ENCODE data around the gene C2. TPM values are rescaled to one million over a fixed set of nuclear protein-coding genes. Genes with fewer than 3 reads are reported as not detected.

C2 gene
- total RNA-seq, 1 experiment from 2014 or later, result 0.66 TPM

- no peak overlapping the region for H4K5ac ChIP-seq (ENCODE audit: insufficient read length, low read depth, low read length)
- no peak overlapping the region for H3K56ac ChIP-seq (ENCODE audit: insufficient read length, low read depth, low read length)
- no peaks in the 10 kb centered on the region for H3K4me1 ChIP-seq (ENCODE audit: insufficient read depth, low read length)
- H3K23ac ChIP-seq (ENCODE audit: insufficient read length, low read depth, low read length), result no peak overlapping the region
- peak overlapping the region in 1 of 3 experiments; percentile 68; a peak in 2 of 7 replicates for H3K27ac Mint-ChIP-seq
- H2BK20ac ChIP-seq (ENCODE audit: low read depth, low read length, poor library complexity, severe bottlenecking), result no peak overlapping the region
- no peak overlapping the region for H4K91ac ChIP-seq (ENCODE audit: insufficient read length, low read depth, low read length)
- no peaks in the 10 kb centered on the region for H4K20me1 ChIP-seq (ENCODE audit: control insufficient read depth, insufficient read depth, insufficient read length)
- no peaks in the 10 kb centered on the region for H3K79me1 ChIP-seq (ENCODE audit: insufficient read depth, low read depth, low read length, poor library complexity, severe bottlenecking)
- peaks cover 29 to 37% (median 36%) of the 10 kb centered on the region in 3 experiments; a peak in 6 of 7 replicates for H3K36me3 Mint-ChIP-seq (ENCODE audit: insufficient read depth in 1 of 3, low read depth in 3 of 3)
- H3K27me3 ChIP-seq (ENCODE audit: insufficient read depth, low read length), result no peaks in the 10 kb centered on the region
- H3K9ac ChIP-seq (ENCODE audit: extremely low read depth, insufficient read length, low read length), result no peak overlapping the region
- H3K4me3 Mint-ChIP-seq, result no peak overlapping the region; a peak in 1 of 5 replicates
- H2AFZ ChIP-seq (ENCODE audit: low read length), result no peak overlapping the region
- peak; percentile 29 for DNase-seq
- H2BK120ac ChIP-seq (ENCODE audit: low read depth, low read length, poor library complexity, severe bottlenecking), result no peak overlapping the region
- WGBS (ENCODE audit: extremely low coverage, insufficient read length, low lambda C conversion rate), result no CpG with 5 or more reads among the region's 3 CpGs
- H3K27me3 Mint-ChIP-seq (ENCODE audit: low read depth), result no peaks in the 10 kb centered on the region; the same call in 1 of the 2 replicates
- no peak overlapping the region for H3K4ac ChIP-seq (ENCODE audit: low read depth, low read length)
- H3K4me1 Mint-ChIP-seq, result peaks cover 3 to 27% of the 10 kb centered on the region in 2 experiments
- H3K23me2 ChIP-seq (ENCODE audit: insufficient read length, low read depth, low read length, poor library complexity, severe bottlenecking), result no peaks in the 10 kb centered on the region
- no peak overlapping the region for H4K8ac ChIP-seq (replicated peaks; ENCODE audit: insufficient read length, low read depth, low read length)
- no peak overlapping the region for H2BK5ac ChIP-seq (ENCODE audit: insufficient read length, low read length)
- no peak for TF ChIP-seq CTCF (conservative IDR thresholded peaks at IDR 0.05)
- no peaks in the 10 kb centered on the region for H3K9me3 ChIP-seq (ENCODE audit: control insufficient read depth, low read depth, low read length)
- H3K14ac ChIP-seq (ENCODE audit: insufficient read depth, low read length), result no peak overlapping the region
- H3K27ac ChIP-seq (ENCODE audit: insufficient read length, low read depth, low read length), result no peak overlapping the region
- no peak overlapping the region for H2BK12ac ChIP-seq (ENCODE audit: insufficient read length, low read depth, low read length)
- no peak overlapping the region for H2AK5ac ChIP-seq (ENCODE audit: insufficient read length, low read length)
- H3K9me3 Mint-ChIP-seq, result no peaks in the 10 kb centered on the region
- H3T11ph ChIP-seq (ENCODE audit: low read length), result no peak overlapping the region
- no peak overlapping the region for H3K18ac ChIP-seq (ENCODE audit: insufficient read length, low read depth, low read length)
- H3K79me2 ChIP-seq (ENCODE audit: insufficient read depth, low read length), result no peaks in the 10 kb centered on the region
- H2BK15ac ChIP-seq (ENCODE audit: low read depth, low read length), result no peak overlapping the region
- no peak overlapping the region for H3K4me2 ChIP-seq (ENCODE audit: insufficient read depth, insufficient read length, low read length)
Observed at GRCh38 chr6:31878222-31878621, 49.3 kb upstream of the C2 start.

Measured in H9 (cell line).